ENCODE data around the gene CCDC152.

CCDC152 gene

DNA sequence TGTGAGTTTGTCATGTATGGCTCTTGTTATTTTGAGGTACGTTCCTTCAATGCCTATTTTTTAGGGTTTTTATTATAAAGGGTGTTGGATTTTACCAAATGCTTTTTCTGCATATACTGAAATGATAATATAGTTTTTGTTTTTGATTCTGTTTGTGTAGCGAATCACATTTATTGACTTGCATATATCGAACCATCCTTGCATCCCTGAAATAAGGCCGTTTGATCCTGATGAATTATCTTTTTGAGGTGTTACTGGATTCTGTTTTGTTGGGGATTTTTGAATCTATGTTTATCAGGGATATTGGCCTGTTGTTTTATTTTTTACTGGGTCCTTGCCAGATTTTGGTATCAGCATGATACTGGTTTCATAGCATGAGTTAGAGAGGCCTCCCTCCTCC lies 29.1 kb downstream of the CCDC152 start:
- no CpG with 5 or more reads among the region's 4 CpGs for WGBS, 2 donors (ENCODE audit: extremely low coverage in 2 of 2, insufficient read length in 2 of 2, insufficient replicate concordance in 1 of 2)
- Histone ChIP-seq H2BK15ac (ENCODE audit: low read length) (no peak overlapping the region), H3K36me3 (replicated peaks in 1 of 2; ENCODE audit: control insufficient read depth in 2 of 2, insufficient read depth in 2 of 2, low read length in 2 of 2) (peaks cover 0 to 2% of the 10 kb centered on the region in 2 donors), H4K8ac (ENCODE audit: low read depth, low read length) (no peak overlapping the region), H2BK5ac (ENCODE audit: low read length) (no peak overlapping the region), H2BK12ac (ENCODE audit: low read length) (no peak overlapping the region), H3K9ac (ENCODE audit: low read depth, low read length, poor library complexity) (no peak overlapping the region), H3K4me1 (ENCODE audit: control insufficient read depth in 2 of 2, insufficient read depth in 1 of 2, low read depth in 1 of 2, low read length in 2 of 2) (no peaks in the 10 kb centered on the region), H3K4me3 (ENCODE audit: low read length in 2 of 2) (no peak overlapping the region), H2AFZ (ENCODE audit: low read length) (no peak overlapping the region), H3K4me2 (ENCODE audit: insufficient read depth, low read length, poor library complexity, severe bottlenecking) (no peak overlapping the region), H3K18ac (ENCODE audit: low read length) (no peak overlapping the region), H3K4ac (ENCODE audit: low read length) (no peak overlapping the region), H4K91ac (ENCODE audit: low read depth, low read length, poor library complexity) (no peak overlapping the region), H3K27ac (replicated peaks; ENCODE audit: low read length) (no peak overlapping the region), H3K79me1 (ENCODE audit: low read depth, low read length) (no peaks in the 10 kb centered on the region), H2AK5ac (ENCODE audit: low read depth, low read length) (no peak overlapping the region), H3K23ac (ENCODE audit: low read depth, low read length, poor library complexity) (no peak overlapping the region), H2BK120ac (ENCODE audit: low read depth, low read length) (no peak overlapping the region), H3K14ac (ENCODE audit: low read length) (no peak overlapping the region), H3K9me3 (replicated peaks in 1 of 2; ENCODE audit: control insufficient read depth in 2 of 2, insufficient read depth in 1 of 2, low read depth in 1 of 2, low read length in 2 of 2) (peaks cover 0 to 4% of the 10 kb centered on the region in 2 donors), H3K27me3 (ENCODE audit: control insufficient read depth in 3 of 3, insufficient read depth in 3 of 3, low read depth in 1 of 3, low read length in 3 of 3) (no peaks in the 10 kb centered on the region)
- DNase-seq (ENCODE audit: low spot score): no peak

- Histone ChIP-seq H2BK12ac (ENCODE audit: low read length) (no peak overlapping the region), H4K91ac (ENCODE audit: low read depth, low read length, poor library complexity) (no peak overlapping the region), H4K8ac (ENCODE audit: low read depth, low read length) (no peak overlapping the region)
These were observed 30.5 kb downstream of the CCDC152 start for GRCh38 chr5:42787073-42787472.

GRCh38 chr5:42787845-42788244 lies 31.2 kb downstream of the CCDC152 start:
- Histone ChIP-seq H3K4me1 (ENCODE audit: control insufficient read depth in 2 of 2, insufficient read depth in 1 of 2, low read depth in 1 of 2, low read length in 2 of 2) (no peaks in the 10 kb centered on the region), H3K27ac (replicated peaks; ENCODE audit: low read length) (no peak overlapping the region), H3K4me3 (ENCODE audit: low read length in 2 of 2) (no peak overlapping the region), H3K27me3 (ENCODE audit: control insufficient read depth in 3 of 3, insufficient read depth in 3 of 3, low read depth in 1 of 3, low read length in 3 of 3) (no peaks in the 10 kb centered on the region), H3K9ac (ENCODE audit: low read depth, low read length, poor library complexity) (no peak overlapping the region), H2BK12ac (ENCODE audit: low read length) (no peak overlapping the region), H3K79me1 (ENCODE audit: low read depth, low read length) (no peaks in the 10 kb centered on the region), H3K9me3 (replicated peaks in 1 of 2; ENCODE audit: control insufficient read depth in 2 of 2, insufficient read depth in 1 of 2, low read depth in 1 of 2, low read length in 2 of 2) (peaks cover 0 to 6% of the 10 kb centered on the region in 2 donors), H2AK5ac (ENCODE audit: low read depth, low read length) (no peak overlapping the region), H2BK15ac (ENCODE audit: low read length) (no peak overlapping the region), H2BK120ac (ENCODE audit: low read depth, low read length) (no peak overlapping the region), H4K91ac (ENCODE audit: low read depth, low read length, poor library complexity) (no peak overlapping the region), H3K4ac (ENCODE audit: low read length) (no peak overlapping the region), H3K18ac (ENCODE audit: low read length) (no peak overlapping the region), H2AFZ (ENCODE audit: low read length) (no peak overlapping the region), H4K8ac (ENCODE audit: low read depth, low read length) (no peak overlapping the region), H3K4me2 (ENCODE audit: insufficient read depth, low read length, poor library complexity, severe bottlenecking) (no peak overlapping the region), H2BK5ac (ENCODE audit: low read length) (no peak overlapping the region), H3K14ac (ENCODE audit: low read length) (no peak overlapping the region), H3K23ac (ENCODE audit: low read depth, low read length, poor library complexity) (no peak overlapping the region), H3K36me3 (replicated peaks in 1 of 2; ENCODE audit: control insufficient read depth in 2 of 2, insufficient read depth in 2 of 2, low read length in 2 of 2) (peaks cover 0 to 2% of the 10 kb centered on the region in 2 donors)
- no CpG with 5 or more reads among the region's 1 CpG for WGBS, 2 donors (ENCODE audit: extremely low coverage in 2 of 2, insufficient read length in 2 of 2, insufficient replicate concordance in 1 of 2)
- no peak for DNase-seq (ENCODE audit: low spot score)

More at GRCh38 chr5:42787073-42787472, 30.5 kb downstream of the CCDC152 start:
- Histone ChIP-seq H3K18ac (ENCODE audit: low read length) (no peak overlapping the region), H2BK120ac (ENCODE audit: low read depth, low read length) (no peak overlapping the region), H3K23ac (ENCODE audit: low read depth, low read length, poor library complexity) (no peak overlapping the region), H3K79me1 (ENCODE audit: low read depth, low read length) (no peaks in the 10 kb centered on the region), H3K36me3 (replicated peaks in 1 of 2; ENCODE audit: control insufficient read depth in 2 of 2, insufficient read depth in 2 of 2, low read length in 2 of 2) (peaks cover 0 to 2% of the 10 kb centered on the region in 2 donors), H2BK15ac (ENCODE audit: low read length) (no peak overlapping the region), H3K27ac (replicated peaks; ENCODE audit: low read length) (no peak overlapping the region), H3K4me2 (ENCODE audit: insufficient read depth, low read length, poor library complexity, severe bottlenecking) (no peak overlapping the region), H3K9me3 (replicated peaks in 1 of 2; ENCODE audit: control insufficient read depth in 2 of 2, insufficient read depth in 1 of 2, low read depth in 1 of 2, low read length in 2 of 2) (peaks cover 0 to 4% of the 10 kb centered on the region in 2 donors), H2AK5ac (ENCODE audit: low read depth, low read length) (no peak overlapping the region), H3K4me1 (ENCODE audit: control insufficient read depth in 2 of 2, insufficient read depth in 1 of 2, low read depth in 1 of 2, low read length in 2 of 2) (no peaks in the 10 kb centered on the region), H2BK5ac (ENCODE audit: low read length) (no peak overlapping the region), H3K14ac (ENCODE audit: low read length) (no peak overlapping the region), H3K27me3 (ENCODE audit: control insufficient read depth in 3 of 3, insufficient read depth in 3 of 3, low read depth in 1 of 3, low read length in 3 of 3) (no peaks in the 10 kb centered on the region), H3K9ac (ENCODE audit: low read depth, low read length, poor library complexity) (no peak overlapping the region), H3K4me3 (ENCODE audit: low read length in 2 of 2) (no peak overlapping the region), H3K4ac (ENCODE audit: low read length) (no peak overlapping the region), H2AFZ (ENCODE audit: low read length) (no peak overlapping the region)
- DNase-seq (ENCODE audit: low spot score): no peak

DNA sequence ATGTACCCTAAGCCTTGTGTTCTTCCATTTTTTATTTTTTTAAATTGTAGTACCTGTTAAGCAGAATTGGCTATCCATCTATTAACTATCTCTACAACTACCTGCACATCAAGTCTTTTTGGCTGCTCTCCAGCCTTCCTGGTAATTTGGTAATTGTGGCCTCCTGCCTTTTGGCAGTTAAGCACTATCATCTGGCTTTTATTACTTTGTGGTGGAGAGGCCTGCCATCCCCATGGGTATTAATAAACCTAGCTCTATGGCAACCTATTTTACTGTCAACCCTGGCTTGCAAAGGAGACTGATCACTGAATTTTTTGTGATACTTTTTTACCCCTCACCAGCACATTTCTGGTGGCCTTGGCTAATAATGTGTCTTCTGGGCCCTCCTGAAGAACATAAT lies 34.5 kb downstream of the CCDC152 start:
- Histone ChIP-seq H4K8ac (ENCODE audit: low read depth, low read length) (no peak overlapping the region), H3K9ac (ENCODE audit: low read depth, low read length, poor library complexity) (no peak overlapping the region), H3K4ac (ENCODE audit: low read length) (no peak overlapping the region), H3K14ac (ENCODE audit: low read length) (no peak overlapping the region), H2BK5ac (ENCODE audit: low read length) (no peak overlapping the region), H2AFZ (ENCODE audit: low read length) (no peak overlapping the region), H3K4me1 (ENCODE audit: control insufficient read depth in 2 of 2, insufficient read depth in 1 of 2, low read depth in 1 of 2, low read length in 2 of 2) (no peaks in the 10 kb centered on the region), H3K18ac (ENCODE audit: low read length) (no peak overlapping the region), H3K9me3 (replicated peaks in 1 of 2; ENCODE audit: control insufficient read depth in 2 of 2, insufficient read depth in 1 of 2, low read depth in 1 of 2, low read length in 2 of 2) (peaks cover 0 to 6% of the 10 kb centered on the region in 2 donors), H3K79me1 (ENCODE audit: low read depth, low read length) (no peaks in the 10 kb centered on the region), H2BK12ac (ENCODE audit: low read length) (no peak overlapping the region), H3K27ac (replicated peaks; ENCODE audit: low read length) (no peak overlapping the region), H2AK5ac (ENCODE audit: low read depth, low read length) (no peak overlapping the region), H3K27me3 (ENCODE audit: control insufficient read depth in 3 of 3, insufficient read depth in 3 of 3, low read depth in 1 of 3, low read length in 3 of 3) (no peaks in the 10 kb centered on the region), H3K23ac (ENCODE audit: low read depth, low read length, poor library complexity) (no peak overlapping the region), H2BK15ac (ENCODE audit: low read length) (no peak overlapping the region), H3K36me3 (replicated peaks in 1 of 2; ENCODE audit: control insufficient read depth in 2 of 2, insufficient read depth in 2 of 2, low read length in 2 of 2) (peaks cover 0 to 2% of the 10 kb centered on the region in 2 donors), H3K4me3 (ENCODE audit: low read length in 2 of 2) (no peak overlapping the region), H4K91ac (ENCODE audit: low read depth, low read length, poor library complexity) (no peak overlapping the region), H3K4me2 (ENCODE audit: insufficient read depth, low read length, poor library complexity, severe bottlenecking) (no peak overlapping the region), H2BK120ac (ENCODE audit: low read depth, low read length) (no peak overlapping the region)
- DNase-seq (ENCODE audit: low spot score): no peak
